HG03103 (cell line): ENCODE data around the gene ERMN.
A peak's percentile ranks its signal among the peaks of the same experiment; 100 is the strongest.
"Not testable (repeated sequence)": the region's sequence is repeated elsewhere in the genome, so short reads cannot be mapped to it uniquely, and the experiment has no call there.

Experiments
- ATAC-seq: cut with Tn5 transposase; IDR thresholded peaks from one replicate; pipeline ENCODE4 v1.9.1; 2021; ENCODE audit warnings: low read depth; ENCODE audit not compliant: unreplicated experiment

The ERMN gene

GRCh38 chr2:157325786-157326185 is at the start of gene ERMN:
TSS of gene ERMN (minus strand) at chr2:157325824. CDS start at chr2:157325642, 182 bp downstream.
- ATAC-seq: no peak

GRCh38 chr2:157375384-157375783 is 49.8 kb upstream of the ERMN start:
- no peak for ATAC-seq

- not testable (repeated sequence) for ATAC-seq
These were observed 42.9 kb upstream of the ERMN start for GRCh38 chr2:157368508-157368907.

GRCh38 chr2:157367704-157368103 is 42.1 kb upstream of the ERMN start:
- ATAC-seq: no peak

GRCh38 chr2:157364257-157364974 is 38.8 kb upstream of the ERMN start:
- ATAC-seq: peak; percentile 91

GRCh38 chr2:157363612-157364101 is 38.0 kb upstream of the ERMN start:
- ATAC-seq: peak; percentile 35

GRCh38 chr2:157362627-157363026 is 37.0 kb upstream of the ERMN start:
- no peak for ATAC-seq

GRCh38 chr2:157361526-157361925 is 35.9 kb upstream of the ERMN start:
- ATAC-seq: no peak

GRCh38 chr2:157359628-157360027 is 34.0 kb upstream of the ERMN start:
- no peak for ATAC-seq

GRCh38 chr2:157355618-157356017 is 30.0 kb upstream of the ERMN start:
- ATAC-seq: no peak

- ATAC-seq: no peak
These were observed 24.4 kb upstream of the ERMN start for GRCh38 chr2:157349949-157350515.

GRCh38 chr2:157348291-157348921 is 22.8 kb upstream of the ERMN start:
- no peak for ATAC-seq

- no peak for ATAC-seq
These were observed 20.2 kb upstream of the ERMN start for GRCh38 chr2:157345647-157346389.

- ATAC-seq: not testable (repeated sequence)
These were observed 15.8 kb upstream of the ERMN start for GRCh38 chr2:157341381-157341780.

- ATAC-seq: no peak
These were observed 14.5 kb upstream of the ERMN start for GRCh38 chr2:157339965-157340655.

GRCh38 chr2:157337978-157338377 is 12.4 kb upstream of the ERMN start:
- no peak for ATAC-seq

GRCh38 chr2:157336137-157337010 is 10.8 kb upstream of the ERMN start:
- ATAC-seq: peak; percentile 64

GRCh38 chr2:157334797-157335196 is 9.2 kb upstream of the ERMN start:
- ATAC-seq: no peak

- no peak for ATAC-seq
These were observed 8.7 kb upstream of the ERMN start for GRCh38 chr2:157334335-157334734.
